ENCODE measurements around the gene CD8A.
"Not testable (repeated sequence)": the region's sequence is repeated elsewhere in the genome, so short reads cannot be mapped to it uniquely, and the experiment has no call there.

Gene CD8A

DNA sequence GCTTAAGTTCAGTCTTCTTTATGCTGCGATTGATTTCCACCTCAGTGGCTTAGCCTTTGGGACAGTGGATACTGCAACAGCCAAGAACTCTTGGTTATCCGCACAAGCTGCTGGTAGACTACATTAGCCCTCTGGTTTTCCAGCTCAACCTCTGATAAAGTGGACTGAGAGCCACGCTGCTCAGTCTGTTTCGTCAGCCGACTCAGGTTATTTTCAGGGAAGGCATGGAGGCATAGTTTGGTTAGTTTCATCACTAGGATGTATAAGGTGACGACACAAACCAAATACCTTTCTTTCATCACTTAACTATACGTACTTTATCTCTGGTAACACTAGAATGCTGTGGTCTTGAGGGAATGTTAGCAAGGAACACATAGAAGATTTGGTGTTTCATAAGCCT is 14.2 kb downstream of the CD8A start:
- no peak for DNase-seq

DNA sequence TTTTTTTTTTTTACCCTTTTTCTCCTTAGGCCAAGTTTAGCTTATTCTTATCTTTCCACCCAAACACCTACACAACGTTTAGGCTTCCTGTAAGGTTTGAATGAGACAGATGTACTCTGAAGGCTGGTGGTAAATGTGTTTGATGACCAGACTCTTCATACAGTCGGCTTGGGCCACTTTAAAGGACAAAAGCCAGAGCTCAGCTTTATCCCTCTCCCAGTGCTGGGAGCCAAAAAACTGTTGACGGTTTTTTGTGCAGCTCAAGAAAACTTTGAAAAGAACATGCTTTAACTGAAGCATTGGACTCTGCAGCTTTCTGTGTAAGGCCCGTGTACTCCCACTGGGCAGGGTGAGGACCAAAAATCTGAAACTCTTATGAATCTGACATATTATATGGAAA is 15.4 kb downstream of the CD8A start:
- DNase-seq: no peak

DNA sequence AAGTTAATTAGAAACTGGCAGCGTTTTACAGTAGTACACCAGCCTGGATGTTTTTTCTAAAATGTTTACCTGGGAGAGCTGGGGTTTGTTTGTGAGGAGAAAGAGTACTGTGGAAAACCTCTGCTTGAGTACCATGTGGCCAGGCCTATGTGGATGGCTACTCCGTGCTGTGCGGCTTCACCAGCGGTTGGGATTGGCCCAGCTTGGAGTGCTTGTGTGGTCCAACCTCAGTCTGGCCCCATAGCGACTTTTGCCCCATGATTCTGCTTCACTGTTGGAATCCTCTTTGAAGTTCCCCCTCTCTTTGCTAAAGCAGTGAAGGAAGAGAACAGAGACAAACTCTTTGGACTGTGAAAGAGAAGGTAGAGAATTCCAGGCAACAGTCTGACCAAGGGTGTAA is 15.9 kb downstream of the CD8A start:
- DNase-seq: no peak

DNA sequence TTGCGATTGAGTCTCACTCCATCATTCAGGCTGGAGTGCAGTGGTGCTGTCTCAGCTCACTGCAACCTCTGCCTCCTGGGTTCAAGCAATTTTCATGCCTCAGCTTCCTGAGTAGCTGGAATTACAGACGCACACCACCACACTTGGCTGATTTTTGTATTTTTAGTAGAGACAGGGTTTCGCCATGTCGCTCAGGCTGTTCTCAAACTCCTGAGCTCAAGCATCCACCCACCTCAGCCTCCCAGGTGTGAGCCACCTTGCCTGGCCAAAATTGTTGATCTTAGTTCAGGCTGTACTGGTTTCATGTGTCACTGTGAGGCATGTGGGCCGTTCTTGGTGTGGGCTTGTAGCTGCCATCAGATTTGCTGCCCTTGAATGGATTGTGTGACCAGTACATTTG is 18.1 kb downstream of the CD8A start:
- DNase-seq: no peak

DNA sequence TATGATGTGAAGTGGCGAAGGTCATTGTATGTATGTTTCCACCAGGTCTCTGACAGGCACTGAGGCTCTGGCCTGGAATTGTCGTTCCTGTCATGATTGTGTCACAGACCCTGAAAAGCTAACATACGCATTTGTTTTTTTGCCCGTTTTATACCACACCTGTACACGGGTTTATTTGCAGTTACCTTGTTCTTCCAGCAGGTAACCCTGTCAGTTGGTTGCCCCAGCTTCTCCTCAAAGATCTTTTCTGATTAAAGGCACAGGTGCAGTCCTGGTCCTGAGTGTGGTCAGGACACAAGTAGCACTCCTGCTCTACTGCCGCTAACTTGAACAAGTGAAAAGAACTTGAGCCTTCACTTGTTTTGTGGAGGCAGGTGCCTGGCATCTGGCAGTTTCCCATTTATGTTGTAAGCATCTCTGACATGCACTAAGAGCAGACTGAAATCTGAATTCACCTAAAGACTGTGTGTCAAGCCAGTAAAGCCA is 19.9 kb downstream of the CD8A start:
- no peak for DNase-seq

DNA sequence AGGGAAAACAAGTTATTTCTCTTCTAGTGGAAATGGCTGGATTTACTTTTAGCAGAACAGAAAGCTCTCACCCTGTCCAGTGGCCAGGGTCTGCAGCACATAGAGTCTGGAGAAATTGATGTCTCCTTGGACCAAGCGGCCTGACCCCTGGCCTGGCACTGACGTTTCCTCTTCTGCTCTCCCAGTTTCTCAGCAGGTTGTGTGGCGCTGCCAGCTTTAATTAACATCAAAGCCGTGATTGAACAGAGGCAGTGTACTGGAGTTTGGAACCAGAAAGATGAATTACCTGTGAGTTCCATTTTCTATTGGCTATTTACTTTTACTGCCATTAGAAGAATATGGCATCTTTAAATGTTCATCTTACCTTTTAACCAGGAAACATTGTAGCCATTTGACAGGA is 20.9 kb downstream of the CD8A start:
- no peak for DNase-seq

DNA sequence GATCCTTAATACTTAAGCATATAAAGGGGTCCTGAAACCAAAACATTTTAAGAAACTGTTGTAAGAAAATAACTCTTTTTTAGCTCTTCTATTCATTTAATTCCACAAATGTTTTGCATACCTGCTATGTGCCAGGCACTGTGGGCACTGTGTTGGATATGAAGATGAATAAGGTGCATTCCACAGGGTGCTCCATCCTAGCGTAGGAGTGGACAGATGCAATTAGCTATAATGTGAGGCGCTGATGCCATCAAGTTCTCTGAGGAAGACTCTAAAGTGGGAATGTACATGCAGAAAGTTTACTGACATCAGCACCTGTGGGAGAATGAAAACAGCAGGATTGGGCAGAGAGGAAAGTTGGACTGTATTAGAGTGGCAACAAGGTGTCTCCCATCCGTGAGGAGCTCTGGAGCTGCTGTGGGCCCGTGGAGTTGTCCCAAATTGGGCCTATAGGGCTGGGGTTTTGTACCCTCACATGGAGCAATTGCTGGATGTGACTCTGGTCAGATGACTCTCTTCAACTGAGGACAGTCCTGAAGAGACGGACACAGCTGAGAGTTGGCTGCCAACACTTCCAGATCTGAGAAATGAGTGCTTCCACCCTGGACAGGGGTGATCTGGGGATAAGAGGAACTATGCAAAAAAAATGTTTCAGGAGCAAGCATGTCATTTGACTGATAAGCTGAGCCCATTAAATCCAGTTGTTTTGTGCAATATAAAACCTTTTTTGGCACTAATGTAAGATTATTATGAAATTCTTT is 22.3 kb downstream of the CD8A start:
- no peak for DNase-seq

DNA sequence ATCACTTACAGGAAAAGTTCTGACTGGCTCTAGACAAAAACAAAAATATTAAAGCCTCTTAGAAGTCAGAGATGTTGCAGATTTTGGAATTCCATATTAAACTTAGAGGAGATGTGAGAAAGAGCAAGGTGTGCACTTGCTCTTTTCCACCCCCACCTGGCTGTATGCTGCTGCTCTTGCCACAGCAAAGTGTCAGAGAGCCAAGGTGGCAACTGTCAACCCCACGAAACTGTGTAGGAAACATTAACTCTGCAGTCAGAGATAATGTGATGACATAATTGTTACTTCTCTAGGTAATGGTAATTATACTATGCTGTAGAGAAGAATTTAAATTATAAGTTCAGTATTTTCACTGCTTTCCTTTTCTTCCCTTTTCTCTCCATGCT is 25.4 kb downstream of the CD8A start:
- no peak for DNase-seq

DNA sequence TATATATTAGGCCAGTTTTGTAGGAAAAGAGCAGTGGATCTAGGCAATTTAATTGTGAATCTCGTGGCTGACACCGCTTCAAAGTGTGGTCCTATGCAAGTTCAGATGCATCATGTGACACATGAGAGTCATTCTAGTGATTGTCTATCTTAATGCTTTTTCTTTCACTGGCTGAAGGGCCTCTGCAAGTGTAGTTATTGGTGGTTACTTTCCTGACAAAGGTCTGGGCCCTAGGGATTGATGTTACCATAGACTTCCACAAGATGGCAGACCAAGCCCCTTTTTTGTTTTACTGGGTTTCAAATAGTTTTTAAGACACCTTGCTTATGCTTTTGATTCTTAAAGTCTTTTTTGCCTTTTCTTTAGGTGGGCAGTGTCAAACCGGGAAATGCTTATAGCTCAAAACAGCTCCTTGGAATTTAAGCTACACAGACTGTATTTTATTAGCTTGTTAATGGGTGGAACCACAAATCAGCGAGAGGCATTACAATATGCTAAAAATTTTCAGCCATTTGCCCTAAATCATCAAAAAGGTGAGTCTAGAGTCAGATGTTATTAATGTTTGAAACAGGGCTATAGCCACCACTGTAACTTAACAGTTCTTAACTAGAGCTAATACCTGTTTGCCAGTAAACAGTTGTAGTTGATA is 25.9 kb downstream of the CD8A start:
- DNase-seq: no peak

DNA sequence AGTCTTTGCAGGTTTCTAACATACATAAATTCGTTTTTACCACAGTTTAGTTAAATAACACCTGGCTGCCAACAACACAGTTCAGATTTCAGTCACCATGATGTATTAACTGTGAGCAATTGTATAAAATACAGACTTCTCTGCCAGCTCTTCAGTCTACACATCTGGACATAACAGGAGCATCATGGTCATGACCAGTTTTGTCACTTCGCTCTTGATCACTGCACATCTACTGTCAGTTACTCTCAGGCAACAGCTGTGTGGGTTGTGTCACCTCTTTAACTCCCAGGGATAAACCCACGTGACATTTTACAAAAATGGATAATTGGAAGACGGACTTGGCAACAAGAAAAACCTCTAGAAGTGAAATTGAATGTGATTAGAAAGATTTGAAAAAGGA is 30.3 kb downstream of the CD8A start:
- no peak for DNase-seq

DNA sequence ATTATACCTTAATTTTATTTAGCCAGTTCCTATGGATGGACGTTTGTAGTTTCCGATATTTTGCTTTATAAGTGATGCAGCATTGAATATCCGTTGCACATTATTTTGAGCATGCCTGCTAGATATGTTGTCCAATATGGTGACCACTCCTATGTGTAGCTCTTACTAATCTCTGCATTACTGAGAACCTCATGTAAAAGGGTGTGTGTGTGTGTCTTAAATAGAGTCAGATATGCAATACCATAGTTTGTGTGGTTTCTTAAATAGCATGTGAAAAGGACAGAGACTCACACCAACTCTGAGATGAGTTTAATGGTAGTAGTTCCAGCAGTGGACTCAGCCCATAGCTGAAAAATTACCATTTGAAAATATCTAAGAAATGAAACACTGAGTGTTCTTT is 32.3 kb downstream of the CD8A start:
- no peak for DNase-seq

DNA sequence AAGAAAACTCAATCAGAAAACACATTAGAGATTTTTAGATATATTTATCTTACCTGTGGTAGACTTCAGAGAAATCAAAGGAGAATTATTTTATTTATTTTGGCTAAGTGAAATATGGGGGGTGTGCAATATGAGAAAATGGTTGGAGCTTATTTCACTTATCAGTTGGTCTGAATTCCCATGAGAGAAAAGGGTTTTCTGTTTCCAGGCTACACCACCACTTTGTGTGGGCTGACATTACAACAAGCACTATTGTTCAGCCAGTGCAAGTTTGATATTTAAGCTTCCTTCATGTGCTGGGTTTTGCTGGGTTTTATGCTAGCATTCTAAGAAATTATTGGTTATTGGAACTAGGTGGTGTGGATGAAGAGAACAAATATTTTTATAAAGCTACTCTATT is 37.1 kb downstream of the CD8A start:
- no peak for DNase-seq

DNA sequence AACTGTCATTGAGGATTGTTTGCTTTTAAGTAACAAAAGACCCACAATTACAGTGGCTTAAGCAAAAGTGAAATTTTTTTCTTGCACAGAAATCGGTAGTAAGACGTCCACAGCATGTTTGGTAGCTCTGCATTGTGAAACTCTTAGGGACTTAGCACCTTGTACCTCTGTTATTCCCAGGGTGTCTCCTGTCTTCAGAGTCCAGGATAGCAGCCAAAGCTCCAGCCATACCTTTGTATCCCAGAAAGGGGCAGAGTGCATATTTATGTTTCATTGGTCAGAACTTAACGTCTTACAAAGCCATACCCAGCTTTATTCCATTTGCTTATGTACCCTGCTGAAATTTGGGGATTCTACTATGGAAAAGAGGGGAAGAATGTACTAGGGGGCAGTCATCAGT is 37.8 kb downstream of the CD8A start:
- DNase-seq: no peak

DNA sequence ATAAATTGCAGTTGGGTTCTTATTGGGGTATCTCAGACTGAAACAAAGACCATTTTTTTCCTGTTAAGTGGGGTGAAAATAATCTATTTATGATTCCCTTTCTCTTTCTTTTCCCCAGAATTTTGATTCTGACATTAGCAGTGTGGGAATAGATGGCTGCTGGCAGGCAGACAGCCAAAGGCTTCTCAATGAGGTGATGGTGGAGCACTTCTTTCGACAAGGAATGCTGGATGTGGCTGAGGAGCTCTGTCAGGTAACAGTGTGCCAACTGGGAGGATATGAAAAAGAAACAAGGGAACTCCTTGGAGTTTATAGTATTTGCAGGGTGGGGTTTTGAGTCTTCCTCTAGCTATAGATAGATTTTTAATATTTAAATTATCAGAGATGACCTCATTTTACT is 38.9 kb downstream of the CD8A start:
- DNase-seq: no peak

DNA sequence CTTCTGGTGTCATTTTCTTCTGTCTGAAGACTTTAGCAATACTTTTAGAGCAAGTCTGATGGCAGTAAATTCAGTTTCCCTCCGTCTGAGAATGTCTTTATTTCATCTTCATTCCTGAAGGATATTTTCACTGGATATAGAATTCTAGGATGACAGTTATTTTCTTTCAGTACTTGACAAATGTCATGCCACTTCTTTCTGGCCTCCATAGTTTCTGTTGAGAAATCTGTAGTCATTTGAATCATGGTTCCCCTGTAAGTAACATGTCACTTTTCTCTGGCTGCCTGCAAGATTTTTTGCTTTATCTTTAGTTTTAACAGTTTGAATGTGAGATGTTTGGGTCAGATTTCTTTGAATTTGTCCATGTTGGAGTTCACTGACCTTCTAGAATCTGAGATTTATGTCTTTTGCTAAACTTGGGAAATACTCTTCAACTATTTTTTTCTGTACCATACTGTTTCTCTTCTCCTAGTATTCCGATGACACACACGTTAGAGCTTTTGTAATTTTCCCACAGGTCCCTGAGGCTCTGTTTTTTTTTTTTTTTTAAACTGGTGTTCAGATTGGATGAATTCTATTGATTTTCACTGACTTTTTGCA is 40.4 kb downstream of the CD8A start:
- no peak for DNase-seq

DNA sequence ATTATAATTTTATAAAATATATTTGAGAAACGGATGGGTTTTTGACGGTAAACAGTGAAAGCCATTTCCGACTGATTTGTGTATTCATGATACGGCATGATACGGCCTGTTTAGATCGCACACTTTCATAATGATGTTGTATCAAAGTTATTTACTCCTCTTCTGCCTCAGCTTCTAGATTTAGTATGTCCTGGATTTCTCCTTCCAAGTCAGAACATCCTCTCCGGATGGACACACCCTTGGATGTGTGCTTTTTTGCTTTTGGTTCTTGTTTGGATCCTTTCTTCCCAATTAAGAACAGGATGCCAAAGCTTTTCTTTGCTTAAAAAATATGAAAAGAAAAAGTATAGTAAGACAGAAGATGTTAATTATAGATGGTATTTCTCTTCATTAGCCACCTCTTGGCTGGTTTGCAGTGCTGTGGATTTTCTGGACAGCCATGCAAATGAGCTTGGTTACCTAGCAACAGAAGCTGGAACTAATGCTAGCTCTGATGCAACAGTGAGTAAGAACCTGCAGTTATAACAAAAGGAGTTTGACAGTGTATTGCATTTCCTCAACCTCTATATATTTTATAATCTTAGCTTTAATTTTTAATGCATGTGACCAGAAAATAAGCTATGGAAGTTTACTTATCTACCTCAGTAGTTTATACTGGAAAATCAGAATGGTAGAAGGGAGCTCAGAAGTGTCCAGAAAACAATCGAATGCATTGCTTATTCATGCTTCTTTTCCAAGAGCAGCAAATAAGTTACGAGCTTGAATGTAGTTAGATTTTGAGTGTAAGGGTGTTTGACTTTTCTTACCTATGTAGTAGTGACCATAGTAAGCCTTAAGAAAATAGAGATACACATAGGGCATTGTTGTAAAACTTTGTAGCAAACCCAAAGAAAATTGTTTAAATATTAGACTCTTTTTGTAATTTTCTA is 42.7 kb downstream of the CD8A start:
- no peak for DNase-seq

DNA sequence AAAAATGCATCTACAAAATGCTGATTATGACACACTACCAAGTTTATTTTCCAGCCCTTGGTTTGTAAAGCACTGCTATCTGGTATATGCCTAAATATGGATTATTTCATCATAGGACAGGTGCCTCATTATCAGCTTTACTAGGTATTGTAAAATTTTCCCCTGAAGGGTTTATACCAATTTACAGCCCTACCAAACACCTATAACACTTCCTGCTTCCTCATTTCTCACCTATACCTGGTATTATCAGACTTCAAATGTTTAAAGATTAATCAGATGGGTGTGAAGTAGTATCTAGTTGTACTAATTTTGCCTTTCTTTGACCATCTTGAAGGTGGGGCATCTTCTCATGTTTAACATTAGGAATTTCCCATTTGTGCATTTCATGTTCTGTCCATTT is 43.8 kb downstream of the CD8A start:
- no peak for DNase-seq

DNA sequence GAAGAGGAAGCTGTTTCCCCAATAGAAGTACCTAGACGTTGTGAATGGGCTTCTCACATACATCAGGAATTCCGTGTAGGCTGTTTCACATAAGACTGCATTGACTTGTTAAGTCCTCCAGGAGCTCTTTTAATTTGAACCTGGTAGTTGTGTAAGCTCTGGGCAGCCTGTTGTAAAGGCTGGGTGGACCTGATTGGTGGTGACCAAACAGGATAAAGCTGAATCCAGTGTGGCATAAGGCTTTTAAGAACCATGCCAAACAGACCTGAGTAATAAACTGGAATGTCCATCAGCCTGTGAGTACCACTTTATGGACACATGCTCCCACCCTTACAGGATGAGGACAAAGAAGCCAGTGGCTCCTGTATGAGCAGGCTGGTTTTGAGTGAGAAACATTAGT is 46.6 kb downstream of the CD8A start:
- no peak for DNase-seq

DNA sequence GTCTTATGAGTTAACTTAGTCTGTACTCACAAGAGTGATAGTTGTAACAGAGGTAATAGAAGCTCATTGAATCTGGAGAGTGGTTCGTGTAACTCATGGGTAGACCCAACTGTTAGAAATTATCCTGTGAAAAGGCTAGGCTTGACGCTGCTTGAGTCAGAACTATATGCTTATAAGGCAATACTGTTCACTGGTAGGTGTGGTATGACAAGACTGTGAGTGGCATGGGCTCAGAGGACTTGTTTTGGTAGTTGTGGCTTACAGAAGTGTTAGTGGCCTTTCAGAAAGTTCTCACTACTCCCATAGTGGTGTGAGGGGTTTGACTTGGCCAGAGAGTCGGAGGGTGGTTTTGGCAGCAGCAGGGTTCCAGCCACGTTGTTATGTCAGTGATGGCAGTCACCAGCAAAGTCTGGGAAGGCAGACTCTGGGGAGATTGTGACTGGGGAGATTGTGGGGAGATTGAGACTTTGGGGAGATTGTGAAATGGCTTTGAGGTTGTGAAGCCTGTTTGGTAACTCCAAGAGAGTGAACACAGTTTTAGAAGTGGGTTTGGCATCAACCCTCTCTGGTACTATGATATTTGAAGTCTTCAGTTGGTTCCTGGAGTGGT is 48.7 kb downstream of the CD8A start:
- DNase-seq: not testable (repeated sequence)

DNA sequence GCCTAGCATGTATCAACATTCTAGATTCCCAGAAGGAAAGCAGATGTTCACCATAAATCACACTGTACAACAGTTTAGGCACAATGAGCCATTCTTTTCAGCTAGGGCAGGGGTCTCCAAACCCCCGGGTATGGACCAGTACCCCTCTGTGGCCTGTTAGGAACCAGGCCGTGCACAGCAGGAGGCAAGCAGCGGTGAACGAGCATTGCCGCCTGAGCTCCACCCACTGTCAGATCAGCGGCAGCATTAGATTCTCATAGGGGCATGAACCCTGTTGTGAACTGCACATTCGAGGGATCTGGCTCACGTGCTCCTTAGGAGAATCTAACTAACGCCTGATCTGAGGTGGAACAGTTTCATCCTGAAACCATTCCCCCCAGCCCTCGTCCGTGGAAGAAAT is 50.8 kb downstream of the CD8A start:
- not testable (repeated sequence) for DNase-seq

DNA sequence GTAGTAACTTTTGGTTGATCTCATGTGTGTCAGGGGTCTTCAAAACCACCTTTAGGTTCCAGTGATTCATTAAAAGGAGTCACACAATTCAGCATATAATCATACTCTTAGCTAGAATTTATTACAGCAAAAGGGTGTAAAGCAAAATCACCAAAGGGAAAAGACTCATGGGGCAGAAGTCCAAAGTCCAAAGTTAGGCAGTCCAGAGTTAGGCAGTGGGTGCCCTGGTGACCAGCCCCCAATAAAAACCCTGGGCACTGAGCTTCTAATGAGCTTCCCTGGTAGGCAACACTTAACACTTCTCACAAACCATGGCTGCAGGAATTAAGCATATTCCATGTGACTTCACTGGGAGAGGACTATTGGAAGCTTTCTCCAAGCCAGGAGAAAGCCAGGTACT is 51.2 kb downstream of the CD8A start:
- not testable (repeated sequence) for DNase-seq

DNA sequence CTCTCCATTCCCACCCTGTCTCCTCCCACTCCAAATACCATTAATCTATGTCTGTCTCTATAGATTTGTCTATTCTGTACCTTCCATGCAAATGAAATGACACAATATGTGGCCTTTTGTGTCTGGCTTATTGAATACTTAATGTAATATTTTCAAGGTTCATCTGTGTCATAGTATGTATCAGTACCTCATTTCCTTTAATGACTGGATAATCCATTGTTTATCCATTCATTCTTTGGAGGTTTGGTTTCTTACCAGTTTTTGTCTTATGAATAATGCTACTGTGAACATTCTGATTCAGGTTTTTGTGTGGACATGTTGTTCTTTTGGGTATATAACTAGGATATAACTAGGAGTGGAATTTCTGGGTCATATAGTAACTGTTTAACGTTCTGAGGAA is 55.8 kb downstream of the CD8A start:
- DNase-seq: not testable (repeated sequence)
